Measurements from ENCODE around the gene SRSF11. TPM values are rescaled to one million over a fixed set of nuclear protein-coding genes. Genes with fewer than 3 reads are reported as not detected.

SRSF11 gene
- total and polyA plus RNA-seq, 4 donors = 36.8 to 130 (median 96.6) TPM

DNA sequence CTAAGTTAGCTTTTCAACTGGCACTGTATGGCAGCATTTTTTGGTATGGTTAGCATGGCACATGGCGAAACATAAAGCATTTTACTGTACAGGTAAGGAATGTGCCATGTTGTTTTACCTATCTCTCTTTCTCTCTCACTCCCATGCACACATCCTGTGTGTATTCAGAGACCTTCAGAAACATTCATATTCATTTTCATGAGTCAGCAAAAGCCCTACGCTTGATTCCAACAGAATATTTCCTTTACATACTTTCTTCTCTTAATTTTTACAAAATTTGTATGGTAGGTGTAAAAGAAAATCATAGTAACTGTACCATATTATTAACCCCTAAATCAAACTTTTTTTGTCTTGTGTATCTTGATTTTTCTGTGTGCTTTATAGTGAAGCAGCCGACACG is 10.3 kb downstream of the SRSF11 start:
- Histone ChIP-seq H3K4me1 (ENCODE audit: control insufficient read depth in 4 of 4, insufficient read depth in 4 of 4, low read length in 3 of 4) (peaks cover 0 to 2% (median 0%) of the 10 kb centered on the region in 4 donors), H3K9me3 (ENCODE audit: control insufficient read depth in 4 of 4, low read length in 3 of 4) (no peaks in the 10 kb centered on the region), H3K27ac (ENCODE audit: low read depth in 1 of 2, low read length in 2 of 2) (no peak overlapping the region), H3K36me3 (ENCODE audit: control insufficient read depth in 4 of 4, insufficient read depth in 3 of 4, low read depth in 1 of 4, low read length in 3 of 4) (peaks cover 6 to 74% (median 61%) of the 10 kb centered on the region in 4 donors), H3K4me3 (ENCODE audit: low read depth in 1 of 3, low read length in 3 of 3) (no peak overlapping the region), H3K9ac (ENCODE audit: low read depth in 1 of 2, low read length in 2 of 2) (no peak overlapping the region), H3K27me3 (ENCODE audit: control insufficient read depth in 4 of 4, insufficient read depth in 4 of 4, low read length in 3 of 4) (no peaks in the 10 kb centered on the region)
- 95% methylated on average over 4 of the region's 4 CpGs for WGBS
- DNase-seq (ENCODE audit: low spot score) = no peak
- TF ChIP-seq FOXA2 (IDR thresholded peaks at IDR 0.05) = no peak
- TF ChIP-seq, protein P1, sequence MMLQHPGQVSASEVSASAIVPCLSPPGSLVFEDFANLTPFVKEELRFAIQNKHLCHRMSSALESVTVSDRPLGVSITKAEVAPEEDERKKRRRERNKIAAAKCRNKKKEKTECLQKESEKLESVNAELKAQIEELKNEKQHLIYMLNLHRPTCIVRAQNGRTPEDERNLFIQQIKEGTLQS (IDR thresholded peaks at IDR 0.05) = no peak
- no peak for TF ChIP-seq HNF4G (IDR thresholded peaks at IDR 0.05)
- TF ChIP-seq, protein P2, sequence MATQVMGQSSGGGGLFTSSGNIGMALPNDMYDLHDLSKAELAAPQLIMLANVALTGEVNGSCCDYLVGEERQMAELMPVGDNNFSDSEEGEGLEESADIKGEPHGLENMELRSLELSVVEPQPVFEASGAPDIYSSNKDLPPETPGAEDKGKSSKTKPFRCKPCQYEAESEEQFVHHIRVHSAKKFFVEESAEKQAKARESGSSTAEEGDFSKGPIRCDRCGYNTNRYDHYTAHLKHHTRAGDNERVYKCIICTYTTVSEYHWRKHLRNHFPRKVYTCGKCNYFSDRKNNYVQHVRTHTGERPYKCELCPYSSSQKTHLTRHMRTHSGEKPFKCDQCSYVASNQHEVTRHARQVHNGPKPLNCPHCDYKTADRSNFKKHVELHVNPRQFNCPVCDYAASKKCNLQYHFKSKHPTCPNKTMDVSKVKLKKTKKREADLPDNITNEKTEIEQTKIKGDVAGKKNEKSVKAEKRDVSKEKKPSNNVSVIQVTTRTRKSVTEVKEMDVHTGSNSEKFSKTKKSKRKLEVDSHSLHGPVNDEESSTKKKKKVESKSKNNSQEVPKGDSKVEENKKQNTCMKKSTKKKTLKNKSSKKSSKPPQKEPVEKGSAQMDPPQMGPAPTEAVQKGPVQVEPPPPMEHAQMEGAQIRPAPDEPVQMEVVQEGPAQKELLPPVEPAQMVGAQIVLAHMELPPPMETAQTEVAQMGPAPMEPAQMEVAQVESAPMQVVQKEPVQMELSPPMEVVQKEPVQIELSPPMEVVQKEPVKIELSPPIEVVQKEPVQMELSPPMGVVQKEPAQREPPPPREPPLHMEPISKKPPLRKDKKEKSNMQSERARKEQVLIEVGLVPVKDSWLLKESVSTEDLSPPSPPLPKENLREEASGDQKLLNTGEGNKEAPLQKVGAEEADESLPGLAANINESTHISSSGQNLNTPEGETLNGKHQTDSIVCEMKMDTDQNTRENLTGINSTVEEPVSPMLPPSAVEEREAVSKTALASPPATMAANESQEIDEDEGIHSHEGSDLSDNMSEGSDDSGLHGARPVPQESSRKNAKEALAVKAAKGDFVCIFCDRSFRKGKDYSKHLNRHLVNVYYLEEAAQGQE (IDR thresholded peaks at IDR 0.05) = no peak
- no peak for TF ChIP-seq RXRA (IDR thresholded peaks at IDR 0.05)
- TF ChIP-seq TAF1 (conservative IDR thresholded peaks at IDR 0.05) = no peak
- no peak for TF ChIP-seq FOXA1 (IDR thresholded peaks at IDR 0.05)
- no peak for TF ChIP-seq YY1 (IDR thresholded peaks at IDR 0.05)
- TF ChIP-seq HNF4A (conservative IDR thresholded peaks at IDR 0.05) = no peak
- TF ChIP-seq, protein P3, sequence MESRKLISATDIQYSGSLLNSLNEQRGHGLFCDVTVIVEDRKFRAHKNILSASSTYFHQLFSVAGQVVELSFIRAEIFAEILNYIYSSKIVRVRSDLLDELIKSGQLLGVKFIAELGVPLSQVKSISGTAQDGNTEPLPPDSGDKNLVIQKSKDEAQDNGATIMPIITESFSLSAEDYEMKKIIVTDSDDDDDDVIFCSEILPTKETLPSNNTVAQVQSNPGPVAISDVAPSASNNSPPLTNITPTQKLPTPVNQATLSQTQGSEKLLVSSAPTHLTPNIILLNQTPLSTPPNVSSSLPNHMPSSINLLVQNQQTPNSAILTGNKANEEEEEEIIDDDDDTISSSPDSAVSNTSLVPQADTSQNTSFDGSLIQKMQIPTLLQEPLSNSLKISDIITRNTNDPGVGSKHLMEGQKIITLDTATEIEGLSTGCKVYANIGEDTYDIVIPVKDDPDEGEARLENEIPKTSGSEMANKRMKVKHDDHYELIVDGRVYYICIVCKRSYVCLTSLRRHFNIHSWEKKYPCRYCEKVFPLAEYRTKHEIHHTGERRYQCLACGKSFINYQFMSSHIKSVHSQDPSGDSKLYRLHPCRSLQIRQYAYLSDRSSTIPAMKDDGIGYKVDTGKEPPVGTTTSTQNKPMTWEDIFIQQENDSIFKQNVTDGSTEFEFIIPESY (IDR thresholded peaks at IDR 0.05) = no peak
- no peak for TF ChIP-seq EGR1 (IDR thresholded peaks at IDR 0.05; ENCODE audit: low read depth in 2 of 2)
- TF ChIP-seq, protein P4, sequence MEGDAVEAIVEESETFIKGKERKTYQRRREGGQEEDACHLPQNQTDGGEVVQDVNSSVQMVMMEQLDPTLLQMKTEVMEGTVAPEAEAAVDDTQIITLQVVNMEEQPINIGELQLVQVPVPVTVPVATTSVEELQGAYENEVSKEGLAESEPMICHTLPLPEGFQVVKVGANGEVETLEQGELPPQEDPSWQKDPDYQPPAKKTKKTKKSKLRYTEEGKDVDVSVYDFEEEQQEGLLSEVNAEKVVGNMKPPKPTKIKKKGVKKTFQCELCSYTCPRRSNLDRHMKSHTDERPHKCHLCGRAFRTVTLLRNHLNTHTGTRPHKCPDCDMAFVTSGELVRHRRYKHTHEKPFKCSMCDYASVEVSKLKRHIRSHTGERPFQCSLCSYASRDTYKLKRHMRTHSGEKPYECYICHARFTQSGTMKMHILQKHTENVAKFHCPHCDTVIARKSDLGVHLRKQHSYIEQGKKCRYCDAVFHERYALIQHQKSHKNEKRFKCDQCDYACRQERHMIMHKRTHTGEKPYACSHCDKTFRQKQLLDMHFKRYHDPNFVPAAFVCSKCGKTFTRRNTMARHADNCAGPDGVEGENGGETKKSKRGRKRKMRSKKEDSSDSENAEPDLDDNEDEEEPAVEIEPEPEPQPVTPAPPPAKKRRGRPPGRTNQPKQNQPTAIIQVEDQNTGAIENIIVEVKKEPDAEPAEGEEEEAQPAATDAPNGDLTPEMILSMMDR (IDR thresholded peaks at IDR 0.05; ENCODE audit: low read depth, low read length, missing input control) = no peak
- TF ChIP-seq SP1 (IDR thresholded peaks at IDR 0.05) = no peak
- TF ChIP-seq RAD21 (IDR thresholded peaks at IDR 0.05) = no peak
- no peak for TF ChIP-seq GABPA (IDR thresholded peaks at IDR 0.05 in 1 of 2, conservative IDR thresholded peaks at IDR 0.05 in 1 of 2)
- no peak for TF ChIP-seq NR2F2 (IDR thresholded peaks at IDR 0.05)
- TF ChIP-seq, protein P5, sequence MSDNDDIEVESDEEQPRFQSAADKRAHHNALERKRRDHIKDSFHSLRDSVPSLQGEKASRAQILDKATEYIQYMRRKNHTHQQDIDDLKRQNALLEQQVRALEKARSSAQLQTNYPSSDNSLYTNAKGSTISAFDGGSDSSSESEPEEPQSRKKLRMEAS (IDR thresholded peaks at IDR 0.05) = no peak
- TF ChIP-seq JUND (IDR thresholded peaks at IDR 0.05) = no peak

Measured in liver (tissue), 9 donors.